ENCODE measurements around the gene FAM135A.

The FAM135A gene

GRCh38 chr6:70563530-70563929 is 150.2 kb downstream of the FAM135A start:
- TF ChIP-seq CTCF (IDR thresholded peaks at IDR 0.05; ENCODE audit: poor library complexity, severe bottlenecking) = no peak
- Histone ChIP-seq H3K4me3 (ENCODE audit: severe bottlenecking) (no peak overlapping the region), H3K27ac (ENCODE audit: poor library complexity, severe bottlenecking) (no peak overlapping the region), H3K27me3 (ENCODE audit: insufficient read depth, poor library complexity, severe bottlenecking) (no peaks in the 10 kb centered on the region), H3K4me1 (ENCODE audit: insufficient read depth, poor library complexity, severe bottlenecking) (peaks cover 3% of the 10 kb centered on the region), H3K36me3 (ENCODE audit: low read depth) (peaks cover 20% of the 10 kb centered on the region), H3K9me3 (ENCODE audit: severe bottlenecking) (no peaks in the 10 kb centered on the region)
- ATAC-seq (ENCODE audit: low read depth) (no peak), DNase-seq (ENCODE audit: low spot score) (no peak)

- TF ChIP-seq CTCF (IDR thresholded peaks at IDR 0.05; ENCODE audit: poor library complexity, severe bottlenecking) = no peak
- Histone ChIP-seq H3K4me1 (ENCODE audit: insufficient read depth, poor library complexity, severe bottlenecking) (peaks cover 3% of the 10 kb centered on the region), H3K27ac (ENCODE audit: poor library complexity, severe bottlenecking) (peak within 1 kb of the TSS; percentile 21), H3K36me3 (ENCODE audit: low read depth) (peaks cover 32% of the 10 kb centered on the region), H3K4me3 (ENCODE audit: severe bottlenecking) (peak within 1 kb of the TSS; percentile 77), H3K9me3 (ENCODE audit: severe bottlenecking) (no peaks in the 10 kb centered on the region), H3K27me3 (ENCODE audit: insufficient read depth, poor library complexity, severe bottlenecking) (no peaks in the 10 kb centered on the region)
- ATAC-seq (ENCODE audit: low read depth) = peak; percentile 98
- DNase-seq (ENCODE audit: low spot score) = peak; percentile 92
Measured at GRCh38 chr6:70566751-70567382, 153.6 kb downstream of the FAM135A start, which contains the start of gene SDHAF4. Gene SDHAF4, plus strand, starts transcription at chr6:70566930. Its CDS starts 11 bp downstream, at chr6:70566941.

GRCh38 chr6:70574643-70575042 is 161.3 kb downstream of the FAM135A start:
- no peak overlapping the region for H3K4me3 ChIP-seq (ENCODE audit: severe bottlenecking)
- ATAC-seq (ENCODE audit: low read depth) (no peak), DNase-seq (ENCODE audit: low spot score) (no peak)
- H3K4me1 ChIP-seq (ENCODE audit: insufficient read depth, poor library complexity, severe bottlenecking) = no peaks in the 10 kb centered on the region
- no peak overlapping the region for H3K27ac ChIP-seq (ENCODE audit: poor library complexity, severe bottlenecking)
- H3K36me3 ChIP-seq (ENCODE audit: low read depth) = peaks cover 26% of the 10 kb centered on the region
- no peaks in the 10 kb centered on the region for H3K27me3 ChIP-seq (ENCODE audit: insufficient read depth, poor library complexity, severe bottlenecking)
- H3K9me3 ChIP-seq (ENCODE audit: severe bottlenecking) = no peaks in the 10 kb centered on the region
- TF ChIP-seq CTCF (IDR thresholded peaks at IDR 0.05; ENCODE audit: poor library complexity, severe bottlenecking) = no peak

GRCh38 chr6:70575899-70576495 is 162.7 kb downstream of the FAM135A start:
- H3K4me3 ChIP-seq (ENCODE audit: severe bottlenecking) = no peak overlapping the region
- H3K27me3 ChIP-seq (ENCODE audit: insufficient read depth, poor library complexity, severe bottlenecking) = no peaks in the 10 kb centered on the region
- H3K4me1 ChIP-seq (ENCODE audit: insufficient read depth, poor library complexity, severe bottlenecking) = no peaks in the 10 kb centered on the region
- no peak overlapping the region for H3K27ac ChIP-seq (ENCODE audit: poor library complexity, severe bottlenecking)
- TF ChIP-seq CTCF (IDR thresholded peaks at IDR 0.05; ENCODE audit: poor library complexity, severe bottlenecking) = no peak
- no peaks in the 10 kb centered on the region for H3K9me3 ChIP-seq (ENCODE audit: severe bottlenecking)
- peaks cover 28% of the 10 kb centered on the region for H3K36me3 ChIP-seq (ENCODE audit: low read depth)
- no peak for ATAC-seq (ENCODE audit: low read depth)
- DNase-seq (ENCODE audit: low spot score) = no peak

- no peak for DNase-seq (ENCODE audit: low spot score)
Measured at GRCh38 chr6:70586114-70586513, 172.8 kb downstream of the FAM135A start.

More at GRCh38 chr6:70586114-70586513, 172.8 kb downstream of the FAM135A start:
- ATAC-seq (ENCODE audit: low read depth) = no peak
- H3K36me3 ChIP-seq (ENCODE audit: low read depth) = peaks cover 25% of the 10 kb centered on the region
- no peaks in the 10 kb centered on the region for H3K4me1 ChIP-seq (ENCODE audit: insufficient read depth, poor library complexity, severe bottlenecking)
- no peak overlapping the region for H3K4me3 ChIP-seq (ENCODE audit: severe bottlenecking)
- no peaks in the 10 kb centered on the region for H3K27me3 ChIP-seq (ENCODE audit: insufficient read depth, poor library complexity, severe bottlenecking)
- H3K27ac ChIP-seq (ENCODE audit: poor library complexity, severe bottlenecking) = no peak overlapping the region
- TF ChIP-seq CTCF (IDR thresholded peaks at IDR 0.05; ENCODE audit: poor library complexity, severe bottlenecking) = no peak
- no peaks in the 10 kb centered on the region for H3K9me3 ChIP-seq (ENCODE audit: severe bottlenecking)
